SW 1271 (cell line): ENCODE results near the gene BCAN.
"Not testable (repeated sequence)": the region's sequence is repeated elsewhere in the genome, so short reads cannot be mapped to it uniquely, and the experiment has no call there.

Source experiments
- DNase-seq, 2 experiments: peaks; one replicate each; lab custom pipeline; 2025; lab: John Stamatoyannopoulos, UW

The BCAN gene

DNA sequence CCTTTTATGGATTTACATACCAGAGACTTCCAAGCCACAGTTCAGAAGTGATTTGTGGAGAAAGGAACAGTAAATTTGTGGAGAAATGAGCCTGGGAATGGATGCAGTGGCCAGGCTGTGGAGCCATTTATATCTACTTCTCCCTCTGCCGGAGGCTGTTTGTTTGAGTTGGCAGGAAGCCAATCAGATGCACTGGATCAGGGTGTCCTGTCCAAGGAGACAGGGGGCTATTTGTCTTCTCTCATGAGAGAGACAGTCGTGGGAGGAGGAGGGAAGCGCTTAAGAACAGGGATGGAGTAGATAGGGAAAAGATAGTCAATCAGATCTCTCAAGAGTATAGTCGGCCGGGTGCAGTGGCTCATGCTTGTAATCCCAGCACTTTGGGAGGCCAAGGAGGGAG is 25.5 kb upstream of the BCAN start:
- DNase-seq: no peak

DNA sequence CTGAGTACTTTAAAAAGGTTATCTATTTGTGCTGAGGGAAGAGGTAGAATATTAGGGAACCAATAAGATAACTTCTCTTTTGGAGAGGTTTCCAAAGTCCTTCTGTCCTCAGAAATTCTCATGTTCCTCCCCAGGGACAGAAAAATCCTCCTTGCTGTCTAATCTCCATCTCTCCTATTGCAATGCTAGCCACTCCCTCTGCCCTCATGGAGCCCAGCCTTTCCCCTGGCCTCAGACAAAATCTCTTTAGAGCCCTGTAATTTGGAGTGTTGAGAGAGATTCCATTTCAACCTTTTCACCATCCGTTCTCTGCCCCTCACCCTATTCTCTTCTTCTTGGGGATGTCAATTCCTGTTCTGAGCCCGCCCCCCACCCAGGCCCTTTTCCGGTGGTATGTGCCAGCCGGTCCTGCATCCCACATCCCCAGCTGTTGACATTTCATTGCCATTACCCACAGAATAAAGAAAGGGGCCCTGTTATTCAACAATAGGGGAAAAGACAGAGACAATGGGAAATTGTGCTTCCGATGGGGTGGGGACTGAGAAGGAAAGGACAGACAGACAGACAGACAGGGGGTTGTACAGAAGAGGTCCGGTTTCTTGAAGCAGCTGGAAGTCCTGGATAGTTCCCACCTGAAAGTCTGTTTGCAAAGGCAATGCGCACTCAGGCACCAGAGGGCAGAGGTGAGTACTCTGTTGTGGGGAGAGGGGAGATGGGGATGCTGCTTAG is 22.9 kb upstream of the BCAN start, which contains the start of gene HAPLN2:
HAPLN2 (plus strand) TSS at position 563 of the 729 bp plus-strand sequence. CDS start 4,076 bp downstream, outside the sequence.
- no peak for DNase-seq

DNA sequence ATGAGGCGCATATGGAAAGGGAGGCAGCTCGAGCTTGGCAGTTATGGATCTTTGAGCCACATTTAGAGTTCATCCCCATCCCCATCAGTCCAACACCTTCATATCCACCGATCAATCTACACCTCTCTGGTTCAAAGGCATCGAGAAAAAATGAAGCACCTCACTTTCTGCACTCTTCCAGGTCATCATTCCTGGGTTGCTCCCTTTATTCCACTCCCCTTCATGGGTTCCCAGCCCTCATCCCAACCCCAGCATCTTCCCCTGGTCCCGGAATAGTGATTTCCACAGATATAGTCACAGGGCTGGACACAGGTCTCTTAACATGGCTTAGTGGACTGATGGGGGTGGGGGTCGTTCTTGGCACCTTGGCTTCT is 22.3 kb upstream of the BCAN start:
- DNase-seq: no peak

DNA sequence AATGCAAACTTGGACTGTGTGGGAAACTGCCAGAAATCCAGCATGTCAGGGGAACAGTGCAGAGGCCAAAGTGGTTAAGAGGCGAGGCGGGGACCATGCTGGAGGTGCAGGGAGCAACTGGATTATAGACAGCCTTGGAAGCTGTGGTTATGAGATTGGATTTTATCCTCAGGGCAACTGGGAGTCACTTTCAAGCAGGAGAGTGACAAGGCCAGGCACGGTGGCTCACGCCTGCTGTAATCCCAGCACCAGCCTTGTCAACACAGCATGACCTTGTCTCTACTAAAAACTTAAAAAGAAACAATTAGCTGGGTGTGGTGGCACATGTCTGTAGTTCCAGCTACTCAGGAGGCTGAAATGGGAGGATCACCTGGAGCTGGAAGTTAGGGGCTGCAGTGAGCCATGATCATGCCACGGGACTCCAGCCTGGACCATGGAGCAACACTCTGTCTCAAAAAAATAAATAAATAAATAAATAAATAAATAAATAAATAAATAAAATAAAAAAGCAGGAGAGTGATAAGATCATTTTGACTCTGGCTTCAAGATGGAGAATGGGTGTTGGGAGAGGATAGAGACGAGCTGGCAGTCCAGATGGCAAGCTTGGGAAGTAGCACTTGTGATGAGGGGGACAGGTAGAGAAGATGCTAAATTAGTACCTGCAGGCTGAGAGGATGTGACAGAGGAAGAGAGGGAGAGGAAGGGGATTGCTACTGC is 19.2 kb upstream of the BCAN start:
- no peak for DNase-seq

DNA sequence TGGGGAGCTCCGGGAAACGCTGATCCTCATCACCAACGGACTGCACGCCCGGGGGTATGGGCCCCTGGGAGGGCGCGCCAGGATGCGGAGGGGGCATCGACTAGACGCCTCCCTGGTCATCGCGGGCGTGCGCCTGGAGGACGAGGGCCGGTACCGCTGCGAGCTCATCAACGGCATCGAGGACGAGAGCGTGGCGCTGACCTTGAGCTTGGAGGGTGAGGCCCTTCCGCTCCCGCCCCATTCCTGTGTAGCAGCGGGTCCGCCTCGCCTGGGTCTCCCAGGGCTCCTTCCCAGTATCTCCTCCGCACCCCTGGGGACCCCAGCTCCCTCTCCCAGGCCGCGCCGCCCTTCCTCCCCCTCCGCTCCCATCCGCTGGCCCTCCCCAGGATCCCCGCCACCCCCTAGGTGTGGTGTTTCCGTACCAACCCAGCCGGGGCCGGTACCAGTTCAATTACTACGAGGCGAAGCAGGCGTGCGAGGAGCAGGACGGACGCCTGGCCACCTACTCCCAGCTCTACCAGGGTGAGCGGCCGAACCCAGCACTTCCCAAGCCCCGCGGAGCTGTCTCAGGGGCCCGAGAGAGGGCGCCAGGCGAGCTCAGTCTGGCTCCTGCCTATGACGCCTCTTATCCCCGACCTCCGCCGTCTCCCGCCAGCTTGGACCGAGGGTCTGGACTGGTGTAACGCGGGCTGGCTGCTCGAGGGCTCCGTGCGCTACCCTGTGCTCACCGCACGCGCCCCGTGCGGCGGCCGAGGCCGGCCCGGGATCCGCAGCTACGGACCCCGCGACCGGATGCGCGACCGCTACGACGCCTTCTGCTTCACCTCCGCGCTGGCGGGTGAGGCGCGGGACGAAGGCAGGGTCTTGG is 17.7 kb upstream of the BCAN start:
- peak; percentile 19 to 57 for DNase-seq

DNA sequence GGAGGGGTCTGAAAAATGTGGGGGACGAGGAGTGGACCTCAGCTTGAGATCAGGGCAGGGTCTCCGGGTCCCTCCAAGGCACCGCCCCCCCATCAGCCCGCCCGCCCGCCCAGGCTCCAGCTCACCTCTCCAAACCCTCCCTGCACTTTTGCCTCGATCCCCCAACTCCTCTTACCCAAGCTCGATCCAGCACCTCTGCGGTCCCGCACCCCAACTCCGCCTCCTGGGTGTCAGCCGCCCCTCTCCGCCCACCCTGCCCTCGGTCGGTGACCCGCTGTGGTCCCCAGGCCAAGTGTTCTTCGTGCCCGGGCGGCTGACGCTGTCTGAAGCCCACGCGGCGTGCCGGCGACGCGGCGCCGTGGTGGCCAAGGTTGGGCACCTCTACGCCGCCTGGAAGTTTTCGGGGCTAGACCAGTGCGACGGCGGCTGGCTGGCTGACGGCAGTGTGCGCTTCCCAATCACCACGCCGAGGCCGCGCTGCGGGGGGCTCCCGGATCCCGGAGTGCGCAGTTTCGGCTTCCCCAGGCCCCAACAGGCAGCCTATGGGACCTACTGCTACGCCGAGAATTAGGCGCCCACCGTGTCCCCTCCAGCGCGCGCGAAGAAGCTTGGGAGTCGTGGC is 17.0 kb upstream of the BCAN start:
- DNase-seq: no peak

DNA sequence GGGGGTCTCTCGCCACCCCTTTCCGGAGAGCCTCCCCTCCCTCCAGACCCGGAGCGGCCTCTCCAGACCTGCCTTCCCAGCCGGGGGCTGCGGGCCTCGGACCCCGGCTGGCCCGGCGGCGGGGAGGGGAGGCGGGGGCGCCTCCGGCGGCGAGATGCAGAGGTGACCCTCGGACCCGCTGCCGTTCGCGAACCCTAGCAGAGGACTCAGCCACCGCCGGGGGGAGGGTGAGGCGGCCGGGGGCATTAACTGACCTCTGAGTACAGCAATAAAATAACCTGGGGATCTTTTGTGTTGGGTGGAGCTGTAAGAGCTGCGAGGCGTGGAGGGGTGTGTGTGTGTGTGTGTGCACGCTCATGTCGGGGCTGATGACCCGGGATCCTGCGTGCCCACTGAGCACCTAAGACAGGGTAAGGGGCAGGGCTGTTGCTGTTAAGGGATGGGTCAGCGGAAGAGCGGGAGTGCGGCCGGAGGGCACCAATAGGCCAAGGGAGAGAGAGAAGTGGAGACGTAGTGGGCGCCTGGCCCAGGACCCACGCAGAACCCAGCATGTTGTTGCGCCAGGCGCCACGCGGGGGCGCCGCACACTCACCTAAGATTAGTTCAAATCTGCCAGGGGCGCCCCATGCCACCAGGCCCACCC is 16.4 kb upstream of the BCAN start:
- DNase-seq: no peak

DNA sequence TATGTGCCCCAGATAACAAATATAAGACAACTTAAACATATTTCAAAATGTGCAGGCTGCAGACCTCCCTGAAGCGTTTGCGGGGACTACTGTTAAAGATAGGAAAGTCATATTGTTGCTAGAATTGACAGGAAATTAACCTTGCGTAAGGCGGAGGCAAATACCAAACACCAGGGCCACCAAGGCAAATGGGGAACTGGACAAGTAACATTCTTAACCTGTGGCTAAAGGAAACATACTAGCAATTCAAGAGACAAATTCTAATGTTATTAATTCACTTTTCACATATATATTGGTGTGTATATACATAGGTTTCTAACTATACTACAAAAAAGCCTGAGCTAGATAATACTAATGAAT is 15.9 kb upstream of the BCAN start:
- DNase-seq: no peak

DNA sequence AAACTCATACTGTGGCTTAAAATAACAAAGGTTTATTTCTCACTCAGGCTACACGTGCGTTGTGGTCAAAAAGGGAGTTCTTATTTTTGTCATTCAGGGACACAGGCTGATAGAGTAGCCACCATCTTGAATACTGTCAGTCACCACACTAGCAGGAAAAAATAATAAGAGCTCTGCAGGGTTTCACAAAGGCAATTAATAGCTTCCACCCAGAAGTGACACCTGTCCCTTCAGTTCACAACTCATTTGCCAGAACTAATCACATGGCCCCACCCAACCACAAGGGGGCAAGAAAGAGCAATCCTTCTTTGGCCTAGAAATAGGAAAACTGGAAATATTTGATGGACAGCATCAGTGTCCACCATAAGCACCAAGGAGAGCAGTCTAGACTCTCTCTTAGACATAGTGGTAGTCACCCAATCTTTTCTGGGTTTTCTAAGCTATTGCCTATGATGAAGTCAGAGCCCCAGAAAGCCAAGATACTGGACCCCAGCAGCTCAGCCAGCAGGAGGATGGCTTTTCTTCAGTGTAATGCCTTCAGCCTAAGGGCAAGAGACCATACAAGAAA is 14.5 kb upstream of the BCAN start:
- peak; percentile 10 to 33 for DNase-seq

DNA sequence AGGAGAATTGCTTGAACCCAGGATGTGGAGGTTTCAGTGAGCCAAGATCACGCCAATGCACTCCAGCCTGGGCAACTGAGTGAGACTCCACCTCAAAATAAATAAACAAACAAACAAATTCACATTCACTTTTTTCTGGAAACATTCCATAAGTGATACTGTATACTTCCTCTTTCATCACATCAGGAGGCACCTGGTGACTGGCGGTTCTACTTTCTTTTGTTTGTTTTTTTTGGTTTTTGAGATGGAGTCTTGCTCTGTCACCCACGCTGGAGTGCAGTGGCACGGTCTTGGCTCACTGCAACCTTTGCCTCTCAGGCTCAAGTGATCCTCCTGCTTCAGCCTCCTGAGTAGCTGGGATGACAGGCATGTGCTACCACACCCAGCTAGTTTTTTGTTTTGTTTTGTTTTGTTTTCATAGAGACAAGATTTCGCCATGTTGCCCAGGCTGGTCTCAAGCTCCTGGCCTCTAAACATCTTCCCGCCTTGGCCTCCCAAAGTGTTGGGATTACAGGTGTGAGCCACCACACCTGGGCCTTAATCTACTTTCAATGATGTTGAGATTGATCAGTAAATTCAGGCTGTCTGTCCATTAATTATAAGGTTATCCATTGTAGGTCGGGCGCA is 12.0 kb upstream of the BCAN start:
- no peak for DNase-seq

DNA sequence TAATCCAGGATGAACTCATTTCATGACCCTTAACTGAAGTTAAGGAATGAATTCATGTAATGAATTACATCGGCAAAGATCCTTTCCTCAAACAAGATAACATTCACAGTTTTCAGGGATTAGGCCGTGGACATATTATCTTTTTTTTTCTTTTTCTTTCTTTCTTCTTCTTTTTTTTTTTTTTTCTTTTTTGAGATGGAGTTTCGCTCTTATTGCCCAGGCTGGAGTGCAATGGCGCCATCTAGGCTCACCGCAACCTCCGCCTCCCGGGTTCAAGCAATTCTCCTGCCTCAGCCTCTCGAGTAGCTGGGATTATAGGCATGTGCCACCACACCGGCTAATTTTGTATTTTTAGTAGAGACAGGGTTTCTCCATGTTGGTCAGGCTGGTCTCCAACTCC is 10.8 kb upstream of the BCAN start:
- DNase-seq: not testable (repeated sequence)

DNA sequence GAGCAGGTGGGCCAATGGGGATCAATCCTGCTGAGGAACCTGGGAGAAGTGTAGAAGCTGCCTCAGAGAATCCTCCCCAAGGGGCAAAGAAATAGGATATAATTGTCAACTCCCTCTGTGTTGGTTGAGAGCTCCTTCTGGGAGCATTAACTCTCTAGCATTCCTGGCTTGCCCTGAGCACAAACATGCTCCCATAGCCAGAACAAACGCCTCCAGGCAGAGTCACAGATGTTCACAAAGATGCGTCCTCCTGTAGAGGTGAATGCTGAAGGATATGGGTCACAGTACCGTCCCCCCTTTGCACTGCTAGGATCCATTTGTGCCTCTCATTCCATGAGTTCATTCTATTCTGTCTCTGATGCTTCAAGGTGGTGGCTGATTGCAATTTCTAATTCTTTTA is 9.6 kb upstream of the BCAN start:
- no peak for DNase-seq

DNA sequence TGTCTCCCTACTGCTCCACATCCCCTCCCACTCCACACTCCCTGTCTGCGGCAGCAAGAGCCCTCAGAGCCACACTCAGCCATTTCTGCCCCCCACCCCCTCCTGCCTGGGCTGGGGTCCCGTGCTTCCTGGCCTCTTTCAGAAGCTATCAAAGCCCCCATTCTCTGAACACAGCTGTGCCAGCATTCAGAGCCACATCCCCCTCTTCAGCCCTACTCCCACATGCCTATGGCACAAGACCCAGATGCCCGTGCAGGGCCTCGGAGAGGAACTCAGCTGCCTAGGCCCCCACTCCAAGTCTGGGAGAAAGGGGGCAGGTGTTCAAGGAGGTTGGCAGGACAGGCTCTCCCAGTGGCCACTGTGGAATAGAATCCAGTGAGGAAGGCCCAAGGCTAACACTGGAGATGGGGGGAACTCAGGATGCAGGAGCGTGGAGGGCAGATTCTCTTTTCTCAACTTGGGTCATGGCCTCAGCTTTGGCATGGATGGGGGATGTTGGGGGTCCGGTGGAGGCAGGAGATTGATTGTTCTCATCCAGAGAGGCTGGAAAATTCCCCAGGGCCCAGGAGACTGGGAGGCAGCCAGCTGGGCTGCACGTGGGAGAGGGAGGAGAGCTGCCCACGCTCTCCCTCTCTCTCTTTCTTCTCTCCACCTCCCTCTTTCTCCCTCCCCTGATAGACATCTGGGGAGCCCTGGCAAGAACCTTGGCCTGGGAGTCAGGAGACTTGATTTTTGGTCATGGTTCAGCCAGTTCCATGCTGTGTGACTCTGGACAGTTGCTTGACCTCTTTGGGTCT is 3.5 kb upstream of the BCAN start:
- DNase-seq: no peak

DNA sequence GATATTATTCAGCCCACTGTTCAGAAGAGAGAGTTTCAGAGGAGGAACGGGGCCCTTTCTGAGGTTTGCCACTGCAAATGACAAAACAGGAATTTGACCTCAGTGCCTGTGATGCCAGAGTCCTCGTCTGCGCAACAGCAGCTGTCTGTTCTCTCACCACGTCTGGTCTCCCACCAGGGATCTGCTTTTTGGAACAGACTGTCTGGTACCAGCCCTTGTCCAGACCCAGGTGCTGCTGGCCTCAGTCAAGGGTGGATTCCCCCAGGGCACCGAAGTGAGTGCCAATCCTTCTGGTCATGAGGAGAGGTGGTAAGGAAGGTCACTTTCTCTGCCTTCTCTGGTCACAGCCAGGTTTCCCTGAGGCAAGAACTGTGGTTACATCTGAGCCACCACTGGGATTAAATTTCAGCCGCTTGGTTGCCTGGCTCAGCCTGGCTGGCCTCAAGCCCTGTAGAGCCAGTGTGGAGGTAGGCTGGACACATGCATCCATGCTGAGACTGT is 2.3 kb upstream of the BCAN start:
- peak in 1 of 2 experiments; percentile 46 for DNase-seq

DNA sequence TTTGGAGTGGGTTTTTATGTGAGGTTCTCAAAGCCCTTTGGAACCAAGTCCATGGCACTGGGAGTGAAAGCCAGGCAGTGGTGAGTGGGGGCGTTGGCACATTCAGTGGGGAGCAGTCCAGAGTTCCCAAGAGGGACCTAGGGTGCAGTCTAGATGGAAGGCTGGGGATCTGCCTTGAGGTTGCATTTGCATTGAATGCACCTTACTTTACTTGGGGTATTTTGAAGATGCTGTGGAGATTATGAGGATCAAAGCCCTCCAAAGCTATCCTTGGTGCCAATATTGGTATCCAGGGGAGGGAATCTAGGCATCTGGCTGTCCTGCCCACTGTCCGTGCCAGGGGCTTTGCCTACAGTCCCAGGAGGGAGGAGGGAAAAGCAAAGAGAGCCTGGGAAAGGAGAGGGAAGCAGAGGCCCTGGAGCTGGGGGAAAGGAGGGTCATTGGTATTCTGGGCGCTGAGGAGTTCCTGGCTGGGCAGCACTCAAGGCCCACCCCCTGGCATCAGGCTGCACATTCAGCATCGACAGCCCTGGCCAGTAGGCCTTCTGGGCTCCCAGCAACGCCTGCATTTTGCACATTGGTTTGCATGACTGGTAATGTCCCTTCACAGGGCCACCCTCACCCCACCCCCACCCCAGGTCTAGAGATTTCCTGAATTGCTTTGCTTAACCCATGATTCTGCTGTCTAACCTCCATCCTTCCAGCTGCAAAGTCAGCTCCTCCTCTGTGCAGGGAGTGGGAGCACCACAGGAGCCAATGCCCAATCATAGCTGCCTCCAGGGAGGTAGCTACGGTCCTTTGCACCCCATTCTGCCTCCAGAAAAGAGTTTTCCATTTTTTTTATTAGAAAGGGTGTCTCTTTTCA is 843 bp upstream of the BCAN start:
- DNase-seq: peak in 1 of 2 experiments; percentile 19

DNA sequence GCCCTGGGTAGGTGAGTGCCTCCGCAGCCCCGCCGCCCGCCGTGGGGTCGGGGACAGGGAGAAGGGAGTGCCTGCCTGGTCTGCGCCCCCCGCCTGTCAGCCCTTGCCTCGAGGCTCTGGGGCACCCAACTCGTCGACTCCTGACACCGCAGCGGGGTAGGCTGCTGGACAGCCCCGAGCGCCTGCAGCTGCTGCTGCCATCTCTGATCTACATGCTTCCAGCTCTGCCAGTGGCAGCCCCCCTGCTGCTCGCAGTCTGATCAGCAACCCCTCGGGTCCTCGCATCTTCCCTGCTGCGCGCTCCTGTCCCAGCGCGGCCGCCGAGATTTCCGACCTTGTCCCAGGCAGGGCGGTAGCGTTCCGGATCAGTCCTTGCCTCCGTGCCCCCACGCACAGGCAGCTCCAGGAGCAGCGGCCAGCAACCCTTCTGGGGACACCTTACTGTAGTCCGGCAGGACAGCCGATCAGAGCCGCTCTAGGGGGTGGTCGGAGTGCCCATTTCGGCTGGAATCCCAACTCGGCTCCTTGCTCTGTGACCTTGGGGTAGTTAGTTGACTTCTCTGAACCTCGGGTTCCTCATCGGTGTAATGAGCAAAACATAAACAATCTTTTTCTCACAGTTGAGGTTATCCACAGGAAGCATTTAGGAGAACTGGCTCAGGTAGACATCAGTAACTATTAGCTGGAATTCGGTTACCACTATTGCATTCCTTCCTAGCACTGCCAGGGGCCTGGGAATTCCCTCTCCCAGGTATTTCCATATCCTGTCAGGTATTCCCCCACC is 540 bp downstream of the BCAN start:
- DNase-seq: no peak

DNA sequence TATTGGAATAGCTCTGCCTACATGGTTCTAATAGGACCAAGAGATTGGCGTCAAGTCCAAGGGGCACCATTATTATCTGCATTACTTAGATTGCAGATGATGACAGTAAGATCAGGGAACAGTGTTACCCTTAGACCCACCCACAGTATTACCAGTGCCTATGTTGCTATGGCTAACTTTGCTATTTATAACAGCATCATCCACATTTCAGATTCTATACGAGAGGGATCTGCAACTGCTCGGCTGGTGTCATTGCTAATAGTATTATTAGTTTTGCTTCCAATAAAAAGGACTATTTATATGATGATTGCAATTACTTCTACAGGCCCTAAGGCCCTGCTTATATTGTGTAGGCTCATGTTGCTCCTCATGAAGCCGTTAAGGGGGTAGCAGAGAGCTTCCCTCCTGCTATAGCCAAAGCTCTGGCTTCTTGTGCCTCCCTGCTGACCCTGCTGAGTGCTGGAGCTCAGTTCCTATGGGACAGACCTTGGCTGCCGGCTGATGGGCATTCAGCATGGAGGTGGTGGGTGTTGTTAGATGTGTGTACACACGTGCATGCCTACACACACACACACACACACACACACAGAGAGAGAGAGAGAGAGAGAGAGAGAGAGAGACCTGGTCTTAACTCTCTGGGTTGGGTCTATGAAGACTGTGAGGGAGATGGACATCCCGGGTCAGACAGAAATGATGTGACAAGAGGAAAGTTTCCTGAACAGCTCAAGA is 1.3 kb downstream of the BCAN start:
- DNase-seq: no peak

DNA sequence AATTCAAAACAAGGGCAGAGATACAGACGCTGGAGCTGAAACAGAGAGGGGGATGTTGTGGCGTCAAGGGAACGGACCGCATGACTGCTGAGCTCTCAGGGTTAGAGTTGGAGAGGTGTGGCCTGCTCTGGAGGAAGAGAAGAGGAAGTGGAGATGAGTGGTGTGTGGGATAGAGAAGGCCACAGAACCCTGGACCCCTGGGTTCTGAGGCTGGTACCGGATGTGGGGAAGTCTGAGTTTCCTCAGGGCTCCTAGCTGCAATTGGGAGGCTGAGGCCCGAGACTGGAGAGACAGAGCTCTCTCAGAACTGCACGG is 1.8 kb downstream of the BCAN start:
- DNase-seq: no peak
